Retinal pigment epithelial cell (primary cell): ENCODE measurements around the gene PTPRD.

Experiments
- DNase-seq: peaks from one replicate; pipeline ENCODE4 v3.0.0-alpha.2; 2010; ENCODE audit warnings: low read depth
- H3K4me3 ChIP-seq: 2 replicates; pipeline ENCODE4 v1.5.1; 2011; ENCODE audit warnings: mild to moderate bottlenecking, low read length, control low read depth, moderate library complexity
- TF ChIP-seq, protein P1 (sequence below): conservative IDR thresholded peaks from 2 replicates; pipeline ENCODE4 v1.5.1; 2011; ENCODE audit warnings: low read depth, low read length, control low read depth, inconsistent platforms

The PTPRD gene

DNA sequence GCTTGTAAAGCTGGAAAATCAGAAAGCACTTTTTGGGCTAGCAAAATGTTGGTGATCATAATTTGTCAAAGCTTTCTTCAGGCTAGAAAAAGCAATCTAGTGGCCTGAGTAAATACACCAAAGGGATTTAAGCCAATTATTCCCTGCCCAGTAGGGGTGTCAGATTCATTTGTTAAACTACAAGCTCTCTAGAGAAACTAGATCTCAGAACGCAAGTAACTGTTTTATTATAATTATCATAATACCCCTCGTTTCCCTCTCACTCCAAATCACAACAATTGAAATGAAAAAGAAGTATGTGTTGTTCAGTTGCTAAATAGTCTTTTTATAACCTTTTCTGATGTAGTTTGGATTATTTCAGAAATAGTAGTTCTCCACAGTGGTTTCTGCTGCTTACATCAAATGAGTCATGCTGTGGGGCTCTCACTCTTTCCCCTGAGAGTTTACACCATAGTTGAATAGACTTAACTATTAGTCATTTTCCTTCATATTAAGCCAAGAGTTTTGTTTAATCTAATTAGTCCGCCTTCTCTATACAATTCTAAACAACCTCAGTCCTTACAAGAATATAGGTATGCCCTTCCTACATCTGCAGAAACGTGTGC is 1894.6 kb downstream of the PTPRD start:
- no peak overlapping the region for H3K4me3 ChIP-seq
- TF ChIP-seq, protein P1, sequence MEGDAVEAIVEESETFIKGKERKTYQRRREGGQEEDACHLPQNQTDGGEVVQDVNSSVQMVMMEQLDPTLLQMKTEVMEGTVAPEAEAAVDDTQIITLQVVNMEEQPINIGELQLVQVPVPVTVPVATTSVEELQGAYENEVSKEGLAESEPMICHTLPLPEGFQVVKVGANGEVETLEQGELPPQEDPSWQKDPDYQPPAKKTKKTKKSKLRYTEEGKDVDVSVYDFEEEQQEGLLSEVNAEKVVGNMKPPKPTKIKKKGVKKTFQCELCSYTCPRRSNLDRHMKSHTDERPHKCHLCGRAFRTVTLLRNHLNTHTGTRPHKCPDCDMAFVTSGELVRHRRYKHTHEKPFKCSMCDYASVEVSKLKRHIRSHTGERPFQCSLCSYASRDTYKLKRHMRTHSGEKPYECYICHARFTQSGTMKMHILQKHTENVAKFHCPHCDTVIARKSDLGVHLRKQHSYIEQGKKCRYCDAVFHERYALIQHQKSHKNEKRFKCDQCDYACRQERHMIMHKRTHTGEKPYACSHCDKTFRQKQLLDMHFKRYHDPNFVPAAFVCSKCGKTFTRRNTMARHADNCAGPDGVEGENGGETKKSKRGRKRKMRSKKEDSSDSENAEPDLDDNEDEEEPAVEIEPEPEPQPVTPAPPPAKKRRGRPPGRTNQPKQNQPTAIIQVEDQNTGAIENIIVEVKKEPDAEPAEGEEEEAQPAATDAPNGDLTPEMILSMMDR = no peak
- peak; percentile 89 for DNase-seq

DNA sequence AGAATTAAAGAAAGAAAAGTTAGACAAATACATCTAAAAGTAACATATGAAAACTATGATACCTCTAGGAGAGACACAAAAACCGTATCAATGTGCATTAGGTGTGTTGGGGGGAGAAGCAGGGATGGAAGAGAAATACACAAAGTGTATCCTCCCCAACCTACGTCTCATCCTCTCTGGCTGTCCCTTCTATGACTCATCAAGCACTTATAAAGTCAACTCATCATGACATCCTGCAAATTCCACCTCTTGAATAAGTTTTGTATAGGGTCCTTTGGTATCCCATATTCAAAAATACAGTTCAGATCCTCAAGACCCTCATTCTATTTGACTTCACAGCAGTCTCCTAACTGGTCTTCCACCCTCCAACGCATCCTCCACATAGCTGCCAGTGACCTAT is 1895.7 kb downstream of the PTPRD start:
- TF ChIP-seq, protein P1 = no peak
- H3K4me3 ChIP-seq = no peak overlapping the region
- no peak for DNase-seq

DNA sequence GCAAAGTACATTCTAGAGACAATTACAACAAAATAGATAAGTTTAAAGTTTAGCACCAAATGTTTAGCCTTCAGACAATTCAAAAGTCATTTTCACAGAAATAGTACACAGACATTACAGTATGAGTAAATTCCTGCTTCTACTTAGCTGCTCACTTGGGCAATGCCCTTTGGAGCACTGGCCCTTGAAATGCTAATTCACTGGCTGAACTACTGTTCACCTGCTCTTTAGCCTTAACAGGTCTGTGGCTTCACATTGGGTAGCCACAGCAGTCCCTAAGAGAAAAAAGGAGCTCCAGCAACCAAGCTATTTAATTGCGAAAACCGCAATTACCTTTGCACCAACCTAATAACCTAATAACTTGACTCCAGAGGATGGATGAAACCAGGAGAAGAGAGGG is 1897.0 kb downstream of the PTPRD start:
- DNase-seq = no peak
- H3K4me3 ChIP-seq = no peak overlapping the region
- TF ChIP-seq, protein P1 = no peak

DNA sequence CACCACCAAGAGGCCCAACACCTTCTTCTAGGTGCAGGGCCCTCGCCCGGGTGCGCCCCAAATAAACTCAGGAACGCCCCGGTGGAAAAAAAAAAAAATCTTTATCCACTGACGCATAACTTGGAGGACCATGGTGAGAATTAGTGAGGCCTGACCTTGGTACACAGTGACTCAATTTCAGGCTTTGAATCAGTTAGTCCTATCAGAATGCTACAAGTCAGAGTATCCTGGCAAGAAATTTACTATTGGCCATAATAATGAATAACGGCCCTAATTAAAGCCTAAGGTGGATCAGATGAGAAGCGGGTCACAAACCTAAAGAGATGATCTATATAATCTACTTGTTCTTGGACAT is 1899.0 kb downstream of the PTPRD start:
- H3K4me3 ChIP-seq = no peak overlapping the region
- TF ChIP-seq, protein P1 = no peak
- DNase-seq = no peak

DNA sequence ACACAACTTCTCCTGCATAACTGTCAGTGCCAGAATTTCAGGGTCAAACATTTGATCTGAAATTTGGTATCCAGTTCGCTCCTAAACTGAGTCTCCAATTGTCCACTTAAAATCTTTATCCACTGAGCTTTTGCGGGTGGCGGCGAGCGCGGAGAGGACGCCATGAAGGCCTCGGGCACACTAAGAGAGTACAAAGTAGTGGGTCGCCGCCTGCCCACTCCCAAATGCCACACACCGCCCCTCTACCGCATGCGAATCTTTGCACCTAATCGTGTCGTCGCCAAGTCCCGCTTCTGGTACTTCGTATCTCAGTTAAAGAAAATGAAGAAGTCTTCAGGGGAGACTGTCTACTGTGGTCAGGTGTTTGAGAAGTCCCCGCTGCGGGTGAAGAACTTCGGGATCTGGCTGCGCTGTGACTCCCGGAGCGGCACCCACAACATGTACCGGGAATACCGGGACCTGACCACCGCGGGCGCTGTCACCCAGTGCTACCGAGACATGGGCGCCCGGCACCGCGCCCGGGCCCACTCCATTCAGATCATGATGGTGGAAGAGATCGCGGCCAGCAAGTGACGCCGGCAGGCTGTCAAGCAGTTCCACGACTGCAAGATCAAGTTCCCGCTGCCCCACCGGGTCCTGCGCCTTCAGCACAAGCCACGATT is 1899.5 kb downstream of the PTPRD start:
- TF ChIP-seq, protein P1 = no peak
- DNase-seq = no peak
- no peak overlapping the region for H3K4me3 ChIP-seq

DNA sequence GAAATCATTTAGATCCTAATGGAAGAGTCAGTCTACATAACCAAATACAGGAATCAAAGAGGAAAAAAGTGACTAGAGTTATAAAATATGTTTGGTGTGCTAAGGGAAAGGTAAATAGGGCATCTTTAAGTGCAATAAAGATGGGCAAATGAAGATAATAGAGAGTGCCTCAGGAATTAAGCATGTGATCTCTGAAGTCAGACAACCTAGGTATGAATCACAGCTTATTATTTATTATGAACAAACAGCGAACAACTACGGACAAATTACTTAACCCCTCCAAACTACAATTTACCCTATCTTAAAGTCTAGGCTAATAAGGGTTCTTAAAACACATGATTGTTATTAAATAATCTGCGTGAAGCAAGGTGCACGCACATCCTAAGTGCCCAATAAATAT is 1903.1 kb downstream of the PTPRD start:
- H3K4me3 ChIP-seq = no peak overlapping the region
- TF ChIP-seq, protein P1 = no peak
- no peak for DNase-seq

DNA sequence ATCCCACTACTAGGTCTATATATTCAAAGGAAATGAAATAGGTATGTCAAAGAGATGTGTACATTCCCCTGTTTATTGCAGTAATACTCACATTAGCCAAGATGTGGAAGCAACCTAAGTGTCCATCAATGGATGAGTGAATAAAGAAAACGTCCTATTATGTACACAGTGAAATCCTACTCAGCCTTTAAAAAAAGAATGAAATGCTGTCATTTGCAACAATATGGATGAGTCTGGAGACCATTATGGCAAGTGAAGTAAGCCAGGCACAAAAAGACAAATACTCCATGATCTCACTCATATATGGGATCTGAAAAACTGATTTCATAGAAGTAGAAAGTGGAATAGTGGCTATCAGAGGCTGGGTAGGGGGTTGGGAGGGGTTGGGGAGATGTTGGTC is 1904.1 kb downstream of the PTPRD start:
- no peak overlapping the region for H3K4me3 ChIP-seq
- TF ChIP-seq, protein P1 = no peak
- DNase-seq = no peak
